HG02610 (cell line): ENCODE results near the gene PTH2R.
"Not testable (repeated sequence)": the region's sequence is repeated elsewhere in the genome, so short reads cannot be mapped to it uniquely, and the experiment has no call there.

Experiments used
- ATAC-seq: cut with Tn5 transposase; IDR thresholded peaks from one replicate; pipeline ENCODE4 v1.9.1; 2021; ENCODE audit warnings: mild to moderate bottlenecking, moderate library complexity; ENCODE audit not compliant: unreplicated experiment

PTH2R gene

DNA sequence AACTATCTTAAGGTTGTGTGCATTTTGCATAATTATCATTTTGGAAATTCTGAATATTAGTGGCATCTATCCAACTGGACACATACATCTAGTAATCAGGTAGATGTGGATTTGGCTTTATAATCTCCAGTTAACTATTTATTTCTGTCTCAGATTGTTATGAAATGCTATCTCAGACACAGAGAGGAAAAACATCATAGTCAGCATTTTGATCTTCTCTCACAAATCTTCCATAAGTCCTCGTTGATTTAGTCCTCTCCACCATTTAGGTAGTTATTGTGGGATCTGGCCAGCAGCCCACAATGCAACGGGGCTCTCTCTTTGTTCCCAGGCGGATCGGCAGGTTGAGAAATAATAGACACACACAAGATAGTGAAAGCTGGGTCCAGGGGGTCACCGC is 75.4 kb downstream of the PTH2R start:
- not testable (repeated sequence) for ATAC-seq

DNA sequence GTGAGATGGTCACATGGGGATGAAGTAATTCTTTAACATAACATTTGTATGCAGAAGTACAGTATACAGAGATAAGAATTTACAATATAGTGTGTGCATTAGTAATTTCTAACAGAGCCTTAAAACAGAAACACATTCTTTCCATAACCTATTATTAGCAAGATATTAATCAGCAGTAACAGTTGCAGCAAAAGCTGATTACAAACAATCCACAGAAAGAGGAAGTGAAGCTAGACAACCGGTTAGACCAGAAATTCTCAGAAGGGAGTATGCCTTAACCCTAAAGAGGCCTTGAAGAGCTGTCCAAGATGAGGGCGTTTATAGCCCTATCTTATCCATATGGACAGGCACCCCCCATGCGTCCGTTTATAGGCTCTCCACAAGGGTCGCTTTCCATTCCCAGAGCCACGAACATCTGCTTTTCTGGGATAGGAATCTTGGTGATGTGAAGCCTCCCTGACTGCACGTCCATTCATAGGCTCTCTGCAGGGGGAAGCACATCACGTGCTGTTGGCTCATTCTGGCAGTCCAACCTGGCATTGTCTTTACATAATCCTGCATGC is 75.9 kb downstream of the PTH2R start:
- not testable (repeated sequence) for ATAC-seq

DNA sequence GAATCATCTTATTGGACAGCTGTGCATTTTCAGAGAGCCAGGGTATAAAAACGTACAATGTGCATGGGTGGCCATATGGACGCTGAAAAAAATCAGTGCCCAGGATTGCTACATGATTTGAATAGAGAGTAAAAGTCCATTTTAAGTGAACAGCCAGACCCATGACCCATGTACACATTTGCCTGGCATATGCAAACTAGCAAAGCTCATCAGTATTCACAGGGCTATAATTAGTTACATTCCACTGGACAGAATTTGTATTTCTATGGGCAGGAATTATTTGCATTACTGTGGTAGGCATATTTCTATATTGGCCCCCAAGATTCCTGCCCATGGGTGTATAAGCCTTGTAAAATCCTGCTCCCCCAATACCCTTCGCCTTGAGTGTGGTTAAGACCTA is 78.8 kb downstream of the PTH2R start:
- no peak for ATAC-seq

DNA sequence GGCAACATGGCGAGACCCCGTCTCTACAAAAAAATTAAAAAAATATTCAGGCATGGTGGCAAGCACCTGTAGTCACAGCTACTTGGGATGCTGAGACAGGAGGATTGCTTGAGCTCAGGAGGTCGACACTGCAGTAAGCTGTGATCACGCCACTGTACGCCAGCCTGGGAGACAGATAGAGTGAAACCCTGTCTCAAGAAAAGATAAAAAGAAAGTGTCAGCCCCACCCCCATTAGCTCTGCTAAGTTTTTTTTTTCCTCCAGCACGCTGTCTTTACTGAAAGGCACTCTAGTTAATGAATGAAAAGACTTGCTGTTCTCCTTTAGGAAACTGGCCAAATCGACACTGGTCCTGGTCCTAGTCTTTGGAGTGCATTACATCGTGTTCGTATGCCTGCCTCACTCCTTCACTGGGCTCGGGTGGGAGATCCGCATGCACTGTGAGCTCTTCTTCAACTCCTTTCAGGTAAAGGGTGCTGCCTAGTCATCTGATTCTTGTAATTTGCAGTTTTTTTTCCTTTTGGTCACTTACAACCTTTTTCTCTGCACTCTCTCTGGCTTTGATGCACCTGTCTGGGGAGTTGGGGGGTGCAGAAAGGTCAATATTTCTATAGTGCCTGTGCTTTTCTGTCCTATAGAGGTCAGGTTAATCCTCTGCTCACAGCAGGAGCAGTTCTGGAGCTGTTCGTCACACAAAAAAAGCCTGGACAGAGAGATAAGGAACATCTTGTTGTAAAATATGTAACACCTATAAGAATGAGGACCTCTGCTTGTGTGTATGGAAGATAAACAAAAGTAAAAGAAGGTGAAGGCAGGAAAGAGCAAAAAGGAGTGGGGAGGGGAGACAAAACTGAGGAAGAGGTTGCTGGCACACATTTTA is 82.3 kb downstream of the PTH2R start:
- ATAC-seq, result no peak

DNA sequence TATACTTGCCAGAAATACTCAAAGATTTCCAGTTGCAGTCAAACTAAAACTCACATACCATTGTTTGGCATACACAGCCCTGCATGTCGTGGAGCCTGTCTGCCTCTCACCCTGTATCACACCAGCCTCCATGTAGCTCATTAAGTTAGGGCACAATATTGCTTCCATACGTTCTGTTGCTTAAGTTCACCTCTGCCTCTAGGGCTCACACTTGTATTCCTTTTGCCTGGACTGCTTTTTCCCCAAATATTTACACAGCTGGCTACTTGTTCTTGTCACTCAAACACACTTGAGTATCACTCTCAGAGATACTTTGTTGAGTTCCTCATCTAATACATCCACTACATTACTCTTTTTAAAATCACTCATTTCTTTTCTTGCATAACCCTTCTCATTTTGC is 83.1 kb downstream of the PTH2R start:
- no peak for ATAC-seq

DNA sequence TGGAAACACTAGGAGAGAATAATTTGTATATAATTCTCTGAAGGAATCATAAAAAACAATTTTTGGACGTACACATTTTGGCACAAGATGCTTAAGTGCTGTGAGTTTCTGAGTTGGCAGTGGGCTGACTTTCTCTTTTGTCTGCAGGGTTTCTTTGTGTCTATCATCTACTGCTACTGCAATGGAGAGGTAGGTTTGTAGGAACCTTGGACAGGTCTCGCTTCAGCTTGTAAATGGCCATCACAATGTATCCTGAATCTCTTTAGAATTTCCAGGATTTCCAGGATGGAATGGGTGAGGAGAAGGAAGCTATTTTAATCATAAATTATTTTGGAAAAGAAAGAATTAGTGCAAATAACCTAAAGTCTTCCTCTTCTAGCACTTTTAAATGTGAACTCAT is 83.9 kb downstream of the PTH2R start:
- ATAC-seq, result no peak

DNA sequence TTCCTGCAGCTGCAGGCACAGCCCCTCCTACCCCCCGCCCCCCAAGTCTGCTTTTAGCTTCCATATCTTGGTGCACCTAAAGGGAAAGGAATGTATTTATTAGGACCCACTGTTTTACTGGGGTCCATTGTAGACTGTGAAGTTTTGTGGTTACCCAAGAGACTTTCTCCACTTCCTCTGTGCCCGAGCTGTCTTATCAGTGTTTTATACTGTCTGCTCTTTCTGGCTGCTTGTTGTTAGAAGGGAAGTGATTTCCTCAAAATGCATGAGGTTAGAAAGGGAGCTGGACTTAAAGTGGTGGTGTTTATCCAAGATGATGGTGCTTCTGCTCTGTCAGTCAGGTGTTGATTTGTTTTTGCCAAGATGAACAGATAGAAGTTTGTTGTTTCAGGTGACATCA is 85.0 kb downstream of the PTH2R start:
- ATAC-seq, result no peak

DNA sequence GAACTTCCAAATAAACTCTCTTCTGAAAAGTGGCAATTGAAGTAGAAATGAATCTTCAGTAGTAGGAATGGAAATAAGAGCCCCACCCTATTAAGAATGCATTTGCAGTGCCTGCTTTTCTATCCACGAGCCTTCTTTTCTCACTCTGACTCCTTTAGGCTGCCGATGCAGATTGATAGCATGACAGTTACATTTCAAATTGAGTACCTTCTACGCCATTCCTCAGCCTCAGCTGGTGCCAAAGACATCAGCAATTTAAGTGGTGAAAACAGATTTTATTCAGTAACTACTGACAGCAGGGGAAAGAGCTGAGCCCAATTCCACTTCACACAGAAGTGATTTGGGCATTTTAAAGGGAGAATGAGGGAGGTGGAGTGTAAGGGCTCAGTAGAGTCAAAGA is 85.5 kb downstream of the PTH2R start:
- no peak for ATAC-seq

DNA sequence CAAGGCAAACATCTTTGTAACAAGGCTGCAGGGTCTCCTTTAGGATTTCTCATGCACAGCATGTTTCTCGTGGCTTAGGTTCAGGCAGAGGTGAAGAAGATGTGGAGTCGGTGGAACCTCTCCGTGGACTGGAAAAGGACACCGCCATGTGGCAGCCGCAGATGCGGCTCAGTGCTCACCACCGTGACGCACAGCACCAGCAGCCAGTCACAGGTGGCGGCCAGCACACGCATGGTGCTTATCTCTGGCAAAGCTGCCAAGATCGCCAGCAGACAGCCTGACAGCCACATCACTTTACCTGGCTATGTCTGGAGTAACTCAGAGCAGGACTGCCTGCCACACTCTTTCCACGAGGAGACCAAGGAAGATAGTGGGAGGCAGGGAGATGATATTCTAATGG is 86.6 kb downstream of the PTH2R start:
- ATAC-seq, result no peak

DNA sequence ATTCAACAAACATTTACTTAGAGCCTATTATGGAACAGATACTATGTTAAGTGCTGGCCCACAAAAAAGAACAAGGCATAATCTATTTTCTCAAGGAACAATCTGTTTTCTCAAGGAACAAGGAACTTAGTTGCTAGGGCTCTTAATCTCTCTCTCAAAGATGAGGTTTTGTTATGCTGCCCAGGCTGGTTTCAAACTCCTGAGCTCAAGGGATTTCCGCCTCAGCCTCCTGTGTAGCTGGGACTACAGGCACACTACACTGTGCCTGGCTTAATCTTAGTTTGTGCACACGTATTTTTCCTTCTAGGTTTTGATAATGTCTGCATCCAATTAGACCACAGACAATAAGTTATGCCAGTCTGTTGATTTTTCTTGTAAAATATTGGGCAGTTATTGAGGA is 89.5 kb downstream of the PTH2R start:
- ATAC-seq, result no peak

DNA sequence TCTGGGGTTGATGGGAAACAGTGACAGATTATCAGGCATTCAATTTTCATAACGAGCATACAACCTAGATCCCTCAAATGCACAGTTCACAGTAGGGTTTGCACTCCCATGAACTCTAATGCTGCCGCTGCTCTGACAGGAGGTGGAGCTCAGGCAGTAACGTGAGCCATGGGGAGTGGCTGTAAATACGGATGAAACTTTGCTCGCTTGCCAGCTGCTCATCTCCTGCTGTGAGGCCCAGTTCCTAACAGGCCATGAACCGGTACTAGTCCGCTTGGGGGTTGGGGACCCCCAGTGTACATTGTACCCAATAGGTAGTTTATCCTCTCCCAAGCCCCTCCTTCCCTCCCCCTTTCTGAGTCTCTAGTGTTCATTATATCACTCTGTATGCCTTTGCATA is 94.6 kb downstream of the PTH2R start:
- ATAC-seq, result no peak

DNA sequence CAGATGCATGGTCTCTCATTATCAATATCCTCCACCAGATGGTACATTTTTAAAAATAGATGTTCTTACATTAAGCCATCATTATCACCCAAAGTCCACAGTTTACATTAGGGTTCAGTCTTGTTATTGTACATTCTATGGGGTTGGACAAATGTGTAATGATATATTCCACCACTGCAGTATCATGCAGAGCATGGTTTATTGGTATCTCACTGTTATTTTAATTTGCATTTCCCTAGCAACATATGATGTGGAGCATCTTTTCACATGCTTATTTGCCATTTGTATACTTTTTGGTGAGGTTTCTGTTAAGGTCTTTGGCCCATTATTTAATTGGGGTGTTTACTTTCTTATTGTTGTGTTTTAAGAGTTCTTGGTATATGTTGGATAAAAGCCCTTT is 95.7 kb downstream of the PTH2R start:
- no peak for ATAC-seq

DNA sequence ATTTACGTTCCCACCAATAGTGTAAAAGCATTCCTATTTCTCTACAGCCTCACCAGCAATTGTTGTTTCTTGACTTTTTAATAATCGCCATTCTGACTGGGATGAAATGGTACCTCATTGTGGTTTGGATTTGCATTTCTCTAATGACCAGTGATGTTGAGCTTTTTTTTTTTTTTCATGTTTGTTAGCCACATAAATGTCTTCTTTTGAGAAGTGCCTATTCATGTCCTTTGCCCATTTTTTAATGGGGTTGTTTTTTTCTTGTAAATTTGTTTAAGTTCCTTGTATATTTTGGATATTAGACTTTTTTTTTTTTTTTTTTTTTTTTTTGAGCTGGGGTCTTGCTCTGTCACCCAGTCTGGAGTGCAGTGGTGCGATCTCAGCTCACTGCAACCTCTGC is 98.8 kb downstream of the PTH2R start:
- ATAC-seq, result not testable (repeated sequence)

DNA sequence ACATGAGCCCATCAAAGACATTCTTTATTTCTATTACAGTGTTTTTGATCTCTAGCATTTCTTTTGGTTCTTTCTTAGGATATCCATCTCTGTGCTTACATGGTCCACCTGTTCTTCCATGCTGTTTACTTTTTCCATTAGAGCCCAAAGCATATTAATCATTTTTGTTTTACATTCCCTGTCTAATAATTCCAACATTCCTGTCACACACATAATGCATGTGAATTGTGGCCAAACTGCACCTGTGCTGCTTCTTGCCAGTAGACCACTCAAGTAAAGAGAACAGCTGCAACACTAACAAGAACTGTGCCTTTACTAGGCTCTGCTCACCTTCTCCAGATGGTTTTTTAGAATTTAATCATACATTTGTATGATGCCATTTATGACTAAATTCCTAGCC is 103.0 kb downstream of the PTH2R start:
- no peak for ATAC-seq

DNA sequence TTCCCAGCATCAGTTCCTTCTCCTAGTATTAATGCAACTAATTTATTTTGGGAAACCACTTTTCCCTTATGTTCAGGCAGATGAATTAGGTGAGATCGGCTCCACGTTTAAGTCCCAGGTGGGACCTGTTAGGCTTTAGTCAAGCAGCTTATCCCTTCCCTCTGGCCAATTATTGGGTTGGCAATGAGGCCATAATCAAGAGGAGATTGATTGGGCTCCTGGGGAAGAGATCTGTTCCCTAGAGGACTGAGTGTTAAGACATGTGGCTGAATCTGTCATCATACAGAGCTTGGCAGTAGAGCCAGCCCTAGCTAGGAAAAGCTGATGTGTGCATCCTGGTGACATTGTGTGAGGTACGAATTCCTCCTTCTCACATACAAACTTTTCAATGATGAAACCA is 104.4 kb downstream of the PTH2R start:
- no peak for ATAC-seq

DNA sequence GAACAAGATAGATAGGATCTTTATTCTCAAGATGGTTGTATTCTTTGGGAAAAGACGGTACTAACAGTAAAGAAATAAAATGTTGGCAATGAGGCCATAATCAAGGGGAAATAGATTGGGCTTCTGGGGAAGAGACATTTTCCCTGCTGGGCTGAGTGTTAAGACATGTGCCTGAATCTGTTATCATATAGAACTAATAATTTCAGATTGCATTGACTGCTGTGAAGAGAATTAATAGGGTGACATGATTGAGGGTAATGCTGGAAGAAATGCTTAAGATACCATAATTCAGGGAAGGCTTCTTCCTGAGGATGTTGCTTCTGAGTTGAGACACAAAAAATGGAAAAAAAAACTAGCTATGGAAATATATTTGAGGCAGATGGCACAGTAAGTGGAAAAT is 105.0 kb downstream of the PTH2R start:
- no peak for ATAC-seq

DNA sequence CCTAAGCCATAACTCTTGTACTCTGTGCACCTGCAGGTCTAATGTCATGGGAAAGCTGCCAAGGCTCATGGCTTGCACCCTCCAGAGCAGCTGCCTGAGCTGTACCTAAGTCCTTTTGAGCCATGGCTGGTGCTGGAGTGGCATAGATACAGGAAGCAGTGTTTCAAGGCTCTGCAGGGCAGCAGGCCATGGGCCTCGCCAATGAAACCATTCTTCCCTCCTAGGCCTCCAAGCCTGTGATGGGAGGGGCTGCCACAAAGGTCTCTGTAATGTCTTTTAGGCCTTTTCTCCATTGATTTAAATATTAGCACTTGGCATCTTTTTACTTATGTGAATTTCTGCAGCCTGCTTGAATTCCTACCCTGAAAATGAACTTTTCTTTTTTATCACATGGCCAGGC is 108.5 kb downstream of the PTH2R start:
- no peak for ATAC-seq

DNA sequence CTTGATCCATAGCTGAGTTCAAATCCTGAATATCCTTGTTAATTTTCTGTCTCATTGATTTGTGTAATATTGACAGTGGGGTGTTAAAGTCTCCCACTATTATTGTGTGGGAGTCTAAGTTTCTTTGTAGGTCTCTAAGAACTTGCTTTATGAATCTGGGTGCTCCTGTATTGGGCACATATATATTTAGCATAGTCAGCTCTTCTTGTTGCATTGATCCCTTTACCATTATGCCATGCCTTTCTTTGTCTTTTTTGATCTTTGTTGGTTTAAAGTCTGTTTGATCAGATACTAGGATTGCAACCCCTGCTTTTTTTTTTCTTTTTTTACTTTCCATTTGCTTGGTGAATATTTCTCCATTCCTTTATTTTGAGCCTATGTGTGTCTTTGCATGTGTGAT is 116.5 kb downstream of the PTH2R start:
- not testable (repeated sequence) for ATAC-seq

DNA sequence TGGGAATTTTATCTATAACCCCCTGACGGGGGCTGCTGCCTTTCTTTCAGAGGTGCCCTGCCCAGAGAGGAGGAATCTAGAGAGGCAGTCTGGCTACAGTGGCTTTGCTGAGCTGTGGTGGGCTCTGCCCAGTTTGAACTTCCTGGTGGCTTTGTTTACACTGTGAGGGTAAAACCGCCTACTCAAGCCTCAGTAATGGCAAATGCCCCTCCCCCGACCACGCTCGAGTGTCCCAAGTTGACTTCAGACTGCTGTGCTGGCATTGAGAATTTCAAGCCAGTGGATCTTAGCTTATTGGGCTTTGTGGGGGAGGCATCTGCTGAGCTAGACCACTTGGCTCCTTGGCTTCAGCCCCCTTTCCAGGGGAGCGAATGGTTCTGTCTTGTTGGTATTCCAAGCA is 118.6 kb downstream of the PTH2R start:
- ATAC-seq, result not testable (repeated sequence)

DNA sequence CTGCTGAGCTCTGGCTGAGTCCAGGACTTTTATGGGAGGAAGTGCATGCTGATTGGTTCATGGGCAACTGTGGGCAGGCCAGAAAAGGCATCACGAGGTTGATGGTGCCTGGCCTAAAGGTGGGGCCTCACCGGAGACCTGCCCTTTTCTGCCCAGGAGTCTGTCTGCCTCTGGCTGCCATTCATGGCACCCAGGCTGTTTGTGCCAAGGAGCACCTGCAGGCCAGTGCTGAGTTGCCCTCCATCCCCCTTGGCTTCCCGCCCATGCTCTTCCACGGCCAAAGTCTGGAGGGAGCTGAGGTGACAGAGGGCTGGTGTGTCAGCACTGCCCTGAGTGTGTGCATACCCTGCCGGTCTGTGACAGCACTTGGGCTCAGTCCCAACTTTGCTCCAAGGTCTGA is 123.2 kb downstream of the PTH2R start:
- no peak for ATAC-seq

DNA sequence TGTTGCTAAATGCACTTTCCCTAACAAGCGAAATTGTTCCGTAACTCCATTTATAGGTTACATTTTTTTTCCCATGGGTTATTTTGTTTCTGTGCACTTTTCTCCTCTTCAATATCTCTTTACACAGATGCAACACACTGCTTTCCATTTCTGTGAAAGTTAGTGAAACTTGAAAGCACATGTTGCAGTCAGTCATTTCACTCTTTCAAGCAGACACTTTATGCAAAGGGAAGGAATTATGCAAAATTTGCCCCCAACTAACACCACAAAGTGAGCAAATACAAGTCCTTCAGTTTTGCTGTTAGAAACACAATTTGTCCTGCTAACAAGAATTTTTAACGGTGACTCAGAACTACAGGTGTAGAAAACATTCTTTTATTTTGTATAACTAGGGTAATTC is 124.8 kb downstream of the PTH2R start:
- peak; percentile 61 for ATAC-seq

DNA sequence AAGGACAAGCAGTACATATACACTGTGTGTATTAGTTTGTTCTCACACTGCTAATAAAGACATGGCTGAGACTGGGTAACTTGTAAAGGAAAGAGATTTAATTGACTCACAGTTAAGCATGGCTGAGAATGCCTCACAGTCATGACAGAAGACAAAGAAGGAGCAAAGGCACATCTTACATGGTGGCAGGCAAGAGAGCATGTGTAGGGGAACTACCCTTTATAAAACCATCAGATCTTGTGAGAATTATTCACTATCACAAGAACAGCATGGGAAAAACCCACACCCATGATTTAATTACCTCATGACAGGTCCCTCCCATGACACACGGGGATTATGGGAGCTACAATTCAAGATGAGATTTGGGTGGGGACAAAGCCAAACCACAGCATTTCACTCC is 129.0 kb downstream of the PTH2R start:
- ATAC-seq, result not testable (repeated sequence)
